IMR-90 (cell line): ENCODE measurements around the gene RPGR. TPM values are rescaled to one million over a fixed set of nuclear protein-coding genes. Genes with fewer than 3 reads are reported as not detected.
A peak's percentile ranks its signal among the peaks of the same experiment; 100 is the strongest.

ENCODE experiments used
- ATAC-seq: fragments of 200-7000 bp; cut with Tn5 transposase; 2 replicates; pipeline ENCODE4 v1.9.1; 2020; ENCODE audit warnings: low read depth, mild to moderate bottlenecking, moderate library complexity
- BruUV-seq: library from RNA; stranded (reverse); fragments of 400-500 nt; replicated peaks from 2 replicates; lab custom pipeline; 2021; lab: Mats Ljungman, UMichigan
- CTCF ChIA-PET: fragments of 300-600 bp; formaldehyde crosslinking; extraction: SDS; loops from one replicate; lab custom pipeline; 2021; ENCODE audit warnings: antibody characterized with exemption; lab: Yijun Ruan, JAX
- POLR2A ChIA-PET: fragments of 300-600 bp; sonication (Branson Sonifier 250); formaldehyde crosslinking; loops from one replicate; lab custom pipeline; 2022; ENCODE audit warnings: antibody characterized with exemption; ENCODE audit not compliant: unreplicated experiment; lab: Charles Lee
- DNase-seq: peaks from one replicate; pipeline ENCODE4 v3.0.0; 2013
- H2AFZ ChIP-seq: replicated peaks from 2 replicates; pipeline ENCODE3; 2013; ENCODE audit warnings: low read length, mild to moderate bottlenecking; ENCODE audit not compliant: poor library complexity
- H2AK5ac ChIP-seq: 2 replicates; pipeline ENCODE4 v1.6.1; 2013; ENCODE audit warnings: low read depth, low read length, inconsistent platforms
- H2AK9ac ChIP-seq: replicated peaks from 2 replicates; pipeline ENCODE3; 2013; ENCODE audit warnings: mild to moderate bottlenecking, low read depth, low read length, moderate library complexity; ENCODE audit not compliant: poor library complexity
- H2BK120ac ChIP-seq: 2 replicates; pipeline ENCODE4 v1.6.1; 2013; ENCODE audit warnings: low read depth, low read length, inconsistent platforms
- H2BK15ac ChIP-seq: 3 replicates; pipeline ENCODE4 v1.6.1; 2013; ENCODE audit warnings: low read depth, low read length, inconsistent platforms
- H2BK20ac ChIP-seq: 2 replicates; pipeline ENCODE4 v1.6.1; 2013; ENCODE audit warnings: low read depth, mild to moderate bottlenecking, inconsistent platforms, low read length, moderate library complexity
- H2BK5ac ChIP-seq: 2 replicates; pipeline ENCODE4 v1.6.1; 2013; ENCODE audit warnings: mild to moderate bottlenecking, low read depth, low read length, inconsistent platforms; ENCODE audit not compliant: poor library complexity, severe bottlenecking
- H3K14ac ChIP-seq: replicated peaks from 2 replicates; pipeline ENCODE4 v1.6.1; 2013; ENCODE audit warnings: low read depth, low read length, inconsistent platforms
- H3K18ac ChIP-seq: 2 replicates; pipeline ENCODE4 v1.6.1; 2013; ENCODE audit warnings: low read depth, low read length, control low read depth
- H3K23ac ChIP-seq: 2 replicates; pipeline ENCODE4 v1.6.1; 2013; ENCODE audit warnings: low read depth, low read length, inconsistent platforms
- H3K27ac ChIP-seq: 2 replicates; pipeline ENCODE4 v1.5.1; 2013; ENCODE audit warnings: mild to moderate bottlenecking, control low read depth, low read length; ENCODE audit not compliant: insufficient read depth
- H3K27me3 ChIP-seq: 2 replicates; pipeline ENCODE4 v1.6.1; 2013; ENCODE audit warnings: low read length; ENCODE audit not compliant: control insufficient read depth, insufficient read depth
- H3K36me3 ChIP-seq: 2 replicates; pipeline ENCODE4 v1.6.1; 2013; ENCODE audit warnings: low read length, mixed read lengths; ENCODE audit not compliant: control insufficient read depth, insufficient read depth
- H3K4ac ChIP-seq: 2 replicates; pipeline ENCODE4 v1.6.1; 2013; ENCODE audit warnings: low read depth, low read length, inconsistent platforms
- H3K4me1 ChIP-seq: 2 replicates; pipeline ENCODE4 v1.6.1; 2013; ENCODE audit warnings: low read length, mixed read lengths; ENCODE audit not compliant: control insufficient read depth, insufficient read depth
- H3K4me2 ChIP-seq: 2 replicates; pipeline ENCODE4 v1.6.1; 2013; ENCODE audit warnings: low read depth, mild to moderate bottlenecking, control low read depth, low read length, moderate library complexity
- H3K4me3 ChIP-seq: 2 replicates; pipeline ENCODE4 v1.5.1; 2013; ENCODE audit warnings: low read depth, mild to moderate bottlenecking, control low read depth, low read length, moderate library complexity; ENCODE audit not compliant: insufficient read depth
- H3K56ac ChIP-seq: 2 replicates; pipeline ENCODE4 v1.6.1; 2013; ENCODE audit warnings: low read length, inconsistent platforms; ENCODE audit not compliant: insufficient read depth; ENCODE audit errors: extremely low read depth
- H3K79me1 ChIP-seq, 2 experiments: 2 replicates each; pipeline ENCODE4 v1.6.1; 2013; ENCODE audit warnings: low read length in 2 of 2, inconsistent platforms in 1 of 2, low read depth in 1 of 2
- H3K9ac ChIP-seq: 2 replicates; pipeline ENCODE4 v1.6.1; 2013; ENCODE audit warnings: low read depth, low read length, control low read depth
- H3K9me1 ChIP-seq: 2 replicates; pipeline ENCODE4 v1.6.1; 2013; ENCODE audit warnings: low read length, inconsistent platforms; ENCODE audit not compliant: insufficient read depth
- H3K9me3 ChIP-seq: 2 replicates; pipeline ENCODE4 v1.6.1; 2013; ENCODE audit warnings: low read length; ENCODE audit not compliant: control insufficient read depth, insufficient read depth
- H4K20me1 ChIP-seq: 2 replicates; pipeline ENCODE4 v1.6.1; 2013; ENCODE audit warnings: low read length, inconsistent platforms; ENCODE audit not compliant: insufficient read depth
- H4K5ac ChIP-seq: 2 replicates; pipeline ENCODE4 v1.6.1; 2013; ENCODE audit warnings: mild to moderate bottlenecking, low read depth, low read length, control low read depth
- H4K8ac ChIP-seq, 2 experiments: 2 replicates each; pipeline ENCODE4 v1.6.1; 2013; ENCODE audit warnings: low read depth in 2 of 2, low read length in 2 of 2, control low read depth in 1 of 2, inconsistent platforms in 1 of 2
- H4K91ac ChIP-seq: 2 replicates; pipeline ENCODE4 v1.6.1; 2013; ENCODE audit warnings: low read depth, low read length, inconsistent platforms; ENCODE audit not compliant: insufficient read depth
- CEBPB ChIP-seq: IDR thresholded peaks from 2 replicates; pipeline ENCODE4 v1.6.1; 2012; ENCODE audit warnings: low read depth, low read length, improper control_type of control experiment
- MAFK ChIP-seq: IDR thresholded peaks from 2 replicates; pipeline ENCODE4 v1.6.1; 2012; ENCODE audit warnings: low read depth, low read length, improper control_type of control experiment
- WGBS, 2 experiments: methylation state at CpG; one replicate each; pipeline versions ENCODE4 v1.1.5 to v1.1.7; 2013; ENCODE audit warnings: missing lambda C conversion rate in 2 of 2; ENCODE audit not compliant: insufficient read length in 1 of 2; ENCODE audit errors: extremely low coverage in 2 of 2; 5-methylcytosine and 5-hydroxymethylcytosine counted together
- dilution Hi-C: fragments of 300-500 bp; cut with HindIII; formaldehyde crosslinking; loops from one replicate; pipeline ENCODE4 v1.14.3; 2018; ENCODE audit warnings: low sequenced_read_pairs; ENCODE audit not compliant: unreplicated experiment
- in situ Hi-C: fragments of 300-500 bp; cut with MboI; formaldehyde crosslinking; loops from 3 replicates; pipeline ENCODE4 v1.14.3; 2019; ENCODE audit warnings: low sequenced_read_pairs, inconsistent platforms, mixed read lengths
- intact Hi-C: fragments of 100-400 bp; cut with micrococcal nuclease; formaldehyde crosslinking; loops from 2 replicates; pipeline ENCODE4 v1.10.0; 2022
- polyA plus RNA-seq, 3 experiments: library from polyadenylated mRNA; depleted of rRNA; stranded (reverse); fragments of >200 nt; gene quantifications; 2 replicates each; pipeline ENCODE4 v1.2.3, GENCODE V29; 2012; ENCODE audit warnings: low replicate concordance in 1 of 3
- total RNA-seq: library from RNA; depleted of rRNA; stranded (reverse); fragments of >200 nt; gene quantifications from 2 replicates; pipeline ENCODE4 v1.2.3, GENCODE V29; 2012

Gene RPGR
- total and polyA plus RNA-seq, 2 of the 4 experiments (the other 2 are of a cell fraction), result 2.2 to 3.8 TPM

DNA sequence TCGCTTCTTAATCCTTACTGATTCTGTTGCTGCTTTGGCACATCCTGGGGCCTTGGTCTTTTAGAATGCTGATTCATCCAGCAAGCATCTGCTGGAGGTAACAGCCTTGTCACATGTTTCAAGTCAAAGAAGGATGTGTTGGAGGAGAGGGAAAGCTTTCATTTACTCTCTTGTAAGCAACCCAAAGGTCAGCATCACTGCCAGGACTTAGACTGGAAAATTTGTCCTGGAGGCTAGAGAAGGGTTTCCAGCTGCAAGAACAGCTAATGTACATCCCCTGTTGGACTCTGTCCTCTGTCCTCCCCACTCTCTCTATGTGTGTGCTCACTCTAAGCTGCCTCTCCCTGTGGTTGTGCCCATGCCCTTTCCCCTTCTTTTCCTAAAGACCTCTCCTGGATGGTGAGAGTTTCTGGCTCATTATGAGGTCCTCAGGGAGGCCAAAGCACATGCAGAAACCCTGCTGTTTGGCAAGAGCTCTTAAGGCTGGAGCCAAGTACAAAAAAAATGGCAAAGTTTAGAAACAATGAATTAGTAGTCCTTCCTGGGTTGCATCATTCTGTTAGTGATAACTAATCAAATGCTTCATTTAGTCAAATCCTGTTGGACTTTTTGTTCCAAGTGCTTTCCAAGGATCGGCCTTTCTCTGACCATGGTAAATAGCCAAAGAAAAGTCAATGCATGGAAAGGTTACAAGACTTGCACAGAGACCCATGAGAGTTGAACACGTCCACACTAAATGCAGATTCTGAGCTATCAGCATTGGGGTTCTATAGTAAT lies 93.2 kb downstream of the RPGR start:
- Histone ChIP-seq H3K27ac (peak overlapping the region; percentile 83; the same call in 1 of the 2 replicates), H2AFZ (peak overlapping the region; percentile 3), H4K91ac (peak overlapping the region; percentile 71), H3K23ac (peak overlapping the region; percentile 86; the same call in 1 of the 2 replicates), H2BK120ac (peak overlapping the region; percentile 88), H3K27me3 (no peaks in the 10 kb centered on the region), H4K5ac (peak overlapping the region; percentile 89), H3K36me3 (no peaks in the 10 kb centered on the region), H3K14ac (peak overlapping the region; percentile 88), H3K18ac (peak overlapping the region; percentile 99), H3K9me3 (no peaks in the 10 kb centered on the region), H4K8ac (peak overlapping the region; percentile 3 to 78; a peak in 3 of 4 replicates), H3K9ac (no peak overlapping the region), H3K4me1 (peaks cover 5% of the 10 kb centered on the region), H3K79me1 (no peaks in the 10 kb centered on the region), H3K4ac (peak overlapping the region; percentile 75), H3K4me3 (no peak overlapping the region), H4K20me1 (no peaks in the 10 kb centered on the region), H2BK15ac (0 out of 3 replicates have a peak overlapping the region, but pooled peaks have one; percentile 22), H2BK5ac (peak overlapping the region; percentile 88), H2BK20ac (peak overlapping the region; percentile 70), H2AK9ac (peak overlapping the region; percentile 37), H3K56ac (peak overlapping the region; percentile 68; the same call in 1 of the 2 replicates), H3K4me2 (peak overlapping the region; percentile 78), H2AK5ac (peak overlapping the region; percentile 89; the same call in 1 of the 2 replicates), H3K9me1 (peaks cover 3% of the 10 kb centered on the region; the same call in 1 of the 2 replicates)
- TF ChIP-seq MAFK (no peak), CEBPB (peak; percentile 44; the same call in 1 of the 2 replicates)
- ChIA-PET POLR2A (no interaction called here), CTCF (interaction anchor here (1.1 kb wide), 1 partner anchor 12 kb away, joined by 3 read pairs; no protein-coding TSS in a partner anchor)
- intact Hi-C loops (no loop called here), dilution Hi-C loops (no loop called here), in situ Hi-C loops (no loop called here)
- no TSS peak for BruUV-seq
- ATAC-seq, result peak; percentile 73
- no CpG with 5 or more reads among the region's 3 CpGs for WGBS, 2 experiments
- DNase-seq, result peak; percentile 73
